Activated CD8-positive, alpha-beta memory T cell treated with anti-CD3 and anti-CD28 coated beads for 36 hours (primary cell): Measurements from ENCODE around the gene BCAS3. TPM values are rescaled to one million over a fixed set of nuclear protein-coding genes. Genes with fewer than 3 reads are reported as not detected.
"Not testable (repeated sequence)": the region's sequence is repeated elsewhere in the genome, so short reads cannot be mapped to it uniquely, and the experiment has no call there.

Experiments
- CTCF ChIA-PET: fragments of 350-600 bp; sonication (Branson Sonifier 250); formaldehyde crosslinking; loops from one replicate; lab custom pipeline; 2021; ENCODE audit warnings: antibody characterized with exemption; lab: Charles Lee
- POLR2A ChIA-PET: fragments of 350-600 bp; sonication (Branson Sonifier 250); formaldehyde crosslinking; loops from one replicate; lab custom pipeline; 2021; ENCODE audit warnings: antibody characterized with exemption; lab: Charles Lee
- total RNA-seq, 2 experiments: library from RNA; stranded (reverse); gene quantifications; one replicate each; pipeline ENCODE4 v1.2.3, GENCODE V29; 2021

Gene BCAS3
- total RNA-seq, 2 experiments from 2014 or later: 6.9 to 9.3 TPM

GRCh38 chr17:60665602-60666001 lies 12.0 kb upstream of the BCAS3 start:
- CTCF ChIA-PET: no interaction called here
- POLR2A ChIA-PET: interaction anchor here (0.6 kb wide), 1 partner anchor 14 kb away, joined by 6 read pairs; no protein-coding TSS in a partner anchor

GRCh38 chr17:60668741-60669140 lies 8.9 kb upstream of the BCAS3 start:
- POLR2A ChIA-PET, CTCF ChIA-PET: not testable (repeated sequence)

- CTCF ChIA-PET: interaction anchor here (0.6 kb wide), 1 partner anchor 33 kb away, joined by 3 read pairs; no protein-coding TSS in a partner anchor
- POLR2A ChIA-PET: no interaction called here
These were observed 6.2 kb upstream of the BCAS3 start for GRCh38 chr17:60671482-60671881.

- POLR2A ChIA-PET, CTCF ChIA-PET: not testable (repeated sequence)
These were observed 3.0 kb upstream of the BCAS3 start for GRCh38 chr17:60674637-60675036.

- CTCF ChIA-PET: no interaction called here
- POLR2A ChIA-PET: interaction anchor here (0.5 kb wide), 1 partner anchor 27 kb away, joined by 3 read pairs; no protein-coding TSS in a partner anchor
These were observed 1.7 kb upstream of the BCAS3 start for GRCh38 chr17:60675997-60676396.

- CTCF ChIA-PET: interaction anchor here (0.6 kb wide), 1 partner anchor 351 kb away, joined by 4 read pairs; no protein-coding TSS in a partner anchor
- POLR2A ChIA-PET: interaction anchor here (1.6 kb wide), 1 partner anchor 77 kb away, joined by 5 read pairs; the partner anchor contains the start of gene PPM1D
These were observed 818 bp upstream of the BCAS3 start for GRCh38 chr17:60676758-60677307.

- ChIA-PET CTCF (no interaction called here), POLR2A (interaction anchor here (1.6 kb wide), 1 partner anchor 78 kb away, joined by 5 read pairs; the partner anchor contains the start of gene PPM1D)
These were observed 430 bp downstream of the BCAS3 start for GRCh38 chr17:60678118-60678444.

GRCh38 chr17:60679287-60679686 lies 1.6 kb downstream of the BCAS3 start:
- ChIA-PET CTCF (no interaction called here), POLR2A (interaction anchor here (0.7 kb wide), 1 partner anchor 14 kb away, joined by 6 read pairs; no protein-coding TSS in a partner anchor)

- ChIA-PET POLR2A (no interaction called here), CTCF (no interaction called here)
These were observed 3.1 kb downstream of the BCAS3 start for GRCh38 chr17:60680754-60681153.

- ChIA-PET POLR2A (interaction anchor here (0.7 kb wide), 1 partner anchor 162 kb away, joined by 6 read pairs; no protein-coding TSS in a partner anchor), CTCF (interaction anchor here (0.7 kb wide), 1 partner anchor 1622 kb away, joined by 3 read pairs; no protein-coding TSS in a partner anchor)
These were observed 7.8 kb downstream of the BCAS3 start for GRCh38 chr17:60685437-60685836.

- ChIA-PET POLR2A (no interaction called here), CTCF (no interaction called here)
These were observed 18.3 kb downstream of the BCAS3 start for GRCh38 chr17:60695960-60696359.

GRCh38 chr17:60699090-60699489 lies 21.4 kb downstream of the BCAS3 start:
- CTCF ChIA-PET: no interaction called here

GRCh38 chr17:60704170-60704569 lies 26.5 kb downstream of the BCAS3 start:
- ChIA-PET POLR2A (no interaction called here), CTCF (no interaction called here)

More at GRCh38 chr17:60699090-60699489, 21.4 kb downstream of the BCAS3 start:
- POLR2A ChIA-PET: no interaction called here

- ChIA-PET POLR2A (no interaction called here), CTCF (interaction anchor here (0.8 to 1.3 kb wide), 2 partner anchors 10 to 74 kb away, joined by 3 to 4 read pairs; no protein-coding TSS in a partner anchor)
These were observed 35.0 kb downstream of the BCAS3 start for GRCh38 chr17:60712675-60713074.

- ChIA-PET CTCF (no interaction called here), POLR2A (no interaction called here)
These were observed 36.0 kb downstream of the BCAS3 start for GRCh38 chr17:60713608-60714007.

- ChIA-PET CTCF (no interaction called here), POLR2A (no interaction called here)
These were observed 39.1 kb downstream of the BCAS3 start for GRCh38 chr17:60716766-60717165.

GRCh38 chr17:60717814-60718213 lies 40.2 kb downstream of the BCAS3 start:
- POLR2A ChIA-PET: no interaction called here
- CTCF ChIA-PET: no interaction called here

GRCh38 chr17:60720763-60721531 lies 43.3 kb downstream of the BCAS3 start:
- POLR2A ChIA-PET: no interaction called here

GRCh38 chr17:60724647-60725046 lies 47.0 kb downstream of the BCAS3 start:
- ChIA-PET POLR2A (no interaction called here), CTCF (no interaction called here)

More at GRCh38 chr17:60720763-60721531, 43.3 kb downstream of the BCAS3 start:
- CTCF ChIA-PET: interaction anchor here (0.6 to 1.6 kb wide), 8 partner anchors 14 to 1765 kb away, joined by 3 to 7 read pairs (median 4); no protein-coding TSS in a partner anchor

GRCh38 chr17:60729854-60730253 lies 52.2 kb downstream of the BCAS3 start:
- CTCF ChIA-PET: no interaction called here

More at GRCh38 chr17:60729854-60730253, 52.2 kb downstream of the BCAS3 start:
- POLR2A ChIA-PET: no interaction called here
